Ascending aorta (tissue), 2 donors: ENCODE results near the gene ZNF226. TPM values are rescaled to one million over a fixed set of nuclear protein-coding genes. Genes with fewer than 3 reads are reported as not detected.

Source experiments
- DNase-seq, 2 donors: peaks; one replicate each; pipeline ENCODE4 v3.0.0-alpha.2; 2019; ENCODE audit warnings: low spot score in 2 of 2
- H3K27ac ChIP-seq, 2 donors: fragments of 200-600 bp; sonication (generic); one replicate each; pipeline ENCODE4 v1.5.1; 2016 to 2017; ENCODE audit warnings: mild to moderate bottlenecking in 1 of 2
- H3K27me3 ChIP-seq: fragments of 200-600 bp; sonication (generic); one replicate; pipeline ENCODE4 v1.5.1; 2017
- H3K36me3 ChIP-seq, 2 donors: fragments of 200-600 bp; sonication (generic); one replicate each; pipeline ENCODE4 v1.5.1; 2016
- H3K4me1 ChIP-seq, 2 donors: fragments of 200-600 bp; sonication (generic); one replicate each; pipeline ENCODE4 v1.5.1; 2016 to 2017; ENCODE audit warnings: mild to moderate bottlenecking in 1 of 2
- H3K4me3 ChIP-seq, 2 donors: fragments of 200-600 bp; sonication (generic); one replicate each; pipeline ENCODE4 v1.5.1; 2016 to 2017; ENCODE audit warnings: mild to moderate bottlenecking in 1 of 2
- H3K9me3 ChIP-seq, 2 donors: fragments of 200-600 bp; sonication (generic); one replicate each; pipeline ENCODE4 v1.5.1; 2016
- CTCF ChIP-seq, 3 experiments: fragments of 200-600 bp in 2 of 3; fragments of 450-650 bp in 1 of 3; sonication (generic) in 2 of 3; IDR thresholded peaks; one replicate each; pipeline ENCODE4 v1.5.1; 2016 to 2019; ENCODE audit warnings: antibody characterized with exemption in 3 of 3, mild to moderate bottlenecking in 1 of 3, moderate library complexity in 1 of 3
- intact Hi-C: fragments of 100-400 bp; cut with DNase I; formaldehyde crosslinking; loops from one replicate; pipeline ENCODE4 v1.15.1; 2023
- total RNA-seq: library from RNA; depleted of rRNA; stranded (reverse); fragments of >200 nt; gene quantifications from one replicate; pipeline ENCODE4 v1.1.0, GENCODE V29; 2016

The ZNF226 gene
- total RNA-seq, 1 donor from 2014 or later, result 4.7 TPM

GRCh38 chr19:44176590-44176989 lies 11.7 kb downstream of the ZNF226 start:
- Histone ChIP-seq H3K9me3 (peaks cover 92 to 100% of the 10 kb centered on the region in 2 donors), H3K36me3 (peaks cover 52 to 58% of the 10 kb centered on the region in 2 donors), H3K4me3 (no peak overlapping the region), H3K27me3 (no peaks in the 10 kb centered on the region), H3K4me1 (no peaks in the 10 kb centered on the region), H3K27ac (no peak overlapping the region)
- TF ChIP-seq CTCF (IDR thresholded peaks at IDR 0.05), result no peak
- DNase-seq, result no peak
- intact Hi-C loops, result no loop called here

GRCh38 chr19:44180968-44181367 lies 16.1 kb downstream of the ZNF226 start:
- Histone ChIP-seq H3K4me1 (no peaks in the 10 kb centered on the region), H3K4me3 (no peak overlapping the region), H3K36me3 (peaks cover 8 to 15% of the 10 kb centered on the region in 2 donors), H3K27ac (no peak overlapping the region), H3K27me3 (no peaks in the 10 kb centered on the region), H3K9me3 (peaks cover 83 to 100% of the 10 kb centered on the region in 2 donors)
- intact Hi-C loops, result no loop called here
- no peak for TF ChIP-seq CTCF (IDR thresholded peaks at IDR 0.05)
- DNase-seq, result no peak

GRCh38 chr19:44182145-44182544 lies 17.2 kb downstream of the ZNF226 start:
- DNase-seq, result no peak
- no peak overlapping the region for H3K4me3 ChIP-seq
- peaks cover 0 to 3% of the 10 kb centered on the region in 2 donors for H3K36me3 ChIP-seq
- no peaks in the 10 kb centered on the region for H3K27me3 ChIP-seq
- no peak overlapping the region for H3K27ac ChIP-seq
- H3K4me1 ChIP-seq, result no peaks in the 10 kb centered on the region
- intact Hi-C loops, result no loop called here
- peaks cover 82 to 99% of the 10 kb centered on the region in 2 donors for H3K9me3 ChIP-seq
- no peak for TF ChIP-seq CTCF (IDR thresholded peaks at IDR 0.05)

- H3K9me3 ChIP-seq, result peaks cover 30 to 94% of the 10 kb centered on the region in 2 donors
- no peak for DNase-seq
- intact Hi-C loops, result no loop called here
Measured at GRCh38 chr19:44190020-44190419, 25.1 kb downstream of the ZNF226 start.

GRCh38 chr19:44192127-44192526 lies 27.2 kb downstream of the ZNF226 start:
- Histone ChIP-seq H3K4me1 (no peaks in the 10 kb centered on the region), H3K27ac (no peak overlapping the region), H3K4me3 (no peak overlapping the region), H3K9me3 (peaks cover 18 to 88% of the 10 kb centered on the region in 2 donors), H3K27me3 (no peaks in the 10 kb centered on the region), H3K36me3 (no peaks in the 10 kb centered on the region)
- DNase-seq, result no peak
- intact Hi-C loops, result no loop called here
- TF ChIP-seq CTCF (IDR thresholded peaks at IDR 0.05), result no peak

More at GRCh38 chr19:44190020-44190419, 25.1 kb downstream of the ZNF226 start:
- H3K4me1 ChIP-seq, result no peaks in the 10 kb centered on the region
- no peak overlapping the region for H3K27ac ChIP-seq
- no peak overlapping the region for H3K4me3 ChIP-seq
- no peaks in the 10 kb centered on the region for H3K36me3 ChIP-seq
- TF ChIP-seq CTCF (IDR thresholded peaks at IDR 0.05), result no peak
- H3K27me3 ChIP-seq, result no peaks in the 10 kb centered on the region

GRCh38 chr19:44196772-44197171 lies 31.9 kb downstream of the ZNF226 start:
- Histone ChIP-seq H3K27ac (no peak overlapping the region), H3K4me3 (no peak overlapping the region), H3K9me3 (peaks cover 13 to 76% of the 10 kb centered on the region in 2 donors), H3K36me3 (no peaks in the 10 kb centered on the region), H3K27me3 (no peaks in the 10 kb centered on the region), H3K4me1 (no peaks in the 10 kb centered on the region)
- no peak for DNase-seq
- intact Hi-C loops, result no loop called here
- no peak for TF ChIP-seq CTCF (IDR thresholded peaks at IDR 0.05)
